HEK293 (cell line): ENCODE results near the gene ZC3H4.

Experiments
- CTCF ChIA-PET: fragments of 350-600 bp; formaldehyde crosslinking; extraction: SDS; loops from one replicate; lab custom pipeline; 2021; ENCODE audit warnings: antibody characterized with exemption; lab: Yijun Ruan, JAX
- POLR2A ChIA-PET: fragments of 300-600 bp; formaldehyde crosslinking; extraction: SDS; loops from one replicate; lab custom pipeline; 2020; ENCODE audit warnings: antibody characterized with exemption, inconsistent platforms; lab: Yijun Ruan, JAX
- H3K27ac ChIP-seq: fragments of 200-500 bp; sonication (Bioruptor generic); 2 replicates; pipeline ENCODE4 v1.5.1; 2014; ENCODE audit warnings: low read depth, low read length, control low read depth, inconsistent platforms; ENCODE audit errors: extremely low read depth
- H3K36me3 ChIP-seq, 2 experiments: fragments of 200-500 bp in 1 of 2; sonication (Bioruptor generic) in 1 of 2; 1 replicate in 1 of 2; 2 replicates in 1 of 2; pipeline ENCODE4 v1.5.1; 2014 to 2017; ENCODE audit warnings: inconsistent platforms in 2 of 2, low read length in 2 of 2; ENCODE audit not compliant: control insufficient read depth in 2 of 2, insufficient read depth in 1 of 2
- H3K4me1 ChIP-seq: fragments of 200-500 bp; sonication (Bioruptor generic); 2 replicates; pipeline ENCODE4 v1.5.1; 2014; ENCODE audit warnings: mild to moderate bottlenecking, low read length, inconsistent platforms; ENCODE audit not compliant: control insufficient read depth, insufficient read depth
- H3K4me3 ChIP-seq: 2 replicates; pipeline ENCODE4 v1.5.1; 2011; ENCODE audit warnings: low read depth, mild to moderate bottlenecking, control low read depth, low read length, moderate library complexity
- H3K9me3 ChIP-seq: fragments of 200-500 bp; sonication (Bioruptor generic); 2 replicates; pipeline ENCODE4 v1.5.1; 2014; ENCODE audit warnings: low read depth, low read length, inconsistent platforms; ENCODE audit not compliant: control insufficient read depth, insufficient read depth
- FEZF1 ChIP-seq: fragments of 450-650 bp; formaldehyde crosslinking; IDR thresholded peaks from 2 replicates; pipeline ENCODE4 v1.5.1; 2016; ENCODE audit warnings: missing biosample characterization, missing genetic modification characterization
- GLIS1 ChIP-seq: fragments of 450-650 bp; formaldehyde crosslinking; IDR thresholded peaks from 2 replicates; pipeline ENCODE4 v1.5.1; 2016; ENCODE audit warnings: missing biosample characterization, missing genetic modification characterization
- KLF1 ChIP-seq: fragments of 450-650 bp; formaldehyde crosslinking; IDR thresholded peaks from 2 replicates; pipeline ENCODE4 v1.5.1; 2016; ENCODE audit warnings: missing biosample characterization, missing genetic modification characterization
- KLF10 ChIP-seq: fragments of 450-650 bp; IDR thresholded peaks from 2 replicates; pipeline ENCODE4 v1.5.1; 2018; ENCODE audit warnings: missing biosample characterization, mild to moderate bottlenecking, missing genetic modification characterization
- KLF17 ChIP-seq: fragments of 450-650 bp; formaldehyde crosslinking; IDR thresholded peaks from 2 replicates; pipeline ENCODE4 v1.5.1; 2016; ENCODE audit warnings: missing biosample characterization, missing genetic modification characterization
- PRDM10 ChIP-seq: fragments of 450-650 bp; formaldehyde crosslinking; IDR thresholded peaks from 2 replicates; pipeline ENCODE4 v1.5.1; 2016; ENCODE audit warnings: missing biosample characterization, missing genetic modification characterization
- REPIN1 ChIP-seq: fragments of 450-650 bp; formaldehyde crosslinking; IDR thresholded peaks from 2 replicates; pipeline ENCODE4 v1.5.1; 2017; ENCODE audit warnings: missing biosample characterization, missing genetic modification characterization, low read depth
- SETDB1 ChIP-seq: IDR thresholded peaks from one replicate; pipeline ENCODE4 v1.6.1; 2017; ENCODE audit warnings: mild to moderate bottlenecking, low read length, moderate library complexity, mixed read lengths; ENCODE audit not compliant: insufficient read length
- ZBTB44 ChIP-seq: fragments of 450-650 bp; IDR thresholded peaks from 2 replicates; pipeline ENCODE4 v1.5.1; 2018; ENCODE audit warnings: missing biosample characterization, mild to moderate bottlenecking, missing genetic modification characterization
- ZIC2 ChIP-seq: fragments of 450-650 bp; formaldehyde crosslinking; IDR thresholded peaks from 2 replicates; pipeline ENCODE4 v1.5.1; 2016; ENCODE audit warnings: missing biosample characterization, missing genetic modification characterization
- ZNF10 ChIP-seq: fragments of 450-650 bp; formaldehyde crosslinking; IDR thresholded peaks from 2 replicates; pipeline ENCODE4 v1.5.1; 2017; ENCODE audit warnings: missing biosample characterization, missing genetic modification characterization
- ZNF112 ChIP-seq: fragments of 450-650 bp; formaldehyde crosslinking; IDR thresholded peaks from 2 replicates; pipeline ENCODE4 v1.5.0; 2017; ENCODE audit warnings: missing biosample characterization, missing genetic modification characterization
- ZNF155 ChIP-seq: fragments of 450-650 bp; formaldehyde crosslinking; IDR thresholded peaks from 2 replicates; pipeline ENCODE4 v1.5.1; 2016; ENCODE audit warnings: missing biosample characterization, missing genetic modification characterization
- ZNF169 ChIP-seq: fragments of 450-650 bp; formaldehyde crosslinking; IDR thresholded peaks from 2 replicates; pipeline ENCODE4 v1.5.1; 2016; ENCODE audit warnings: missing biosample characterization, missing genetic modification characterization
- ZNF292 ChIP-seq: fragments of 450-650 bp; formaldehyde crosslinking; IDR thresholded peaks from 2 replicates; pipeline ENCODE4 v1.5.1; 2016; ENCODE audit warnings: low read depth, missing biosample characterization, missing genetic modification characterization, borderline replicate concordance
- ZNF341 ChIP-seq: fragments of 450-650 bp; formaldehyde crosslinking; IDR thresholded peaks from 2 replicates; pipeline ENCODE4; 2016; ENCODE audit warnings: low read depth, missing biosample characterization, missing genetic modification characterization
- ZNF391 ChIP-seq: fragments of 450-650 bp; formaldehyde crosslinking; IDR thresholded peaks from 2 replicates; pipeline ENCODE4 v1.5.1; 2016; ENCODE audit warnings: low read depth, missing biosample characterization, missing genetic modification characterization, borderline replicate concordance
- ZNF404 ChIP-seq: fragments of 450-650 bp; formaldehyde crosslinking; IDR thresholded peaks from 2 replicates; pipeline ENCODE4 v1.5.1; 2017; ENCODE audit warnings: missing biosample characterization, missing genetic modification characterization
- ZNF426 ChIP-seq: fragments of 450-650 bp; formaldehyde crosslinking; IDR thresholded peaks from 2 replicates; pipeline ENCODE4 v1.5.1; 2017; ENCODE audit warnings: missing biosample characterization, missing genetic modification characterization, mild to moderate bottlenecking, inconsistent platforms, moderate library complexity
- ZNF514 ChIP-seq: fragments of 450-650 bp; formaldehyde crosslinking; IDR thresholded peaks from 2 replicates; pipeline ENCODE4 v1.5.1; 2016; ENCODE audit warnings: missing biosample characterization, missing genetic modification characterization
- ZNF610 ChIP-seq: fragments of 450-650 bp; formaldehyde crosslinking; IDR thresholded peaks from 2 replicates; pipeline ENCODE4 v1.5.1; 2016; ENCODE audit warnings: missing biosample characterization, missing genetic modification characterization, borderline replicate concordance
- ZNF639 ChIP-seq: fragments of 450-650 bp; formaldehyde crosslinking; IDR thresholded peaks from 2 replicates; pipeline ENCODE4 v1.5.1; 2016; ENCODE audit warnings: missing biosample characterization, missing genetic modification characterization
- ZNF747 ChIP-seq: fragments of 450-650 bp; formaldehyde crosslinking; IDR thresholded peaks from 2 replicates; pipeline ENCODE4 v1.5.1; 2016; ENCODE audit warnings: missing biosample characterization, missing genetic modification characterization

Gene ZC3H4

GRCh38 chr19:47096721-47097120 is 16.9 kb downstream of the ZC3H4 start:
- no peak overlapping the region for H3K4me3 ChIP-seq
- peaks cover 32 to 64% of the 10 kb centered on the region in 2 experiments for H3K36me3 ChIP-seq
- TF ChIP-seq ZNF426 (no peak), ZNF514 (tag by site-specific recombination) (no peak)
- no peak overlapping the region for H3K27ac ChIP-seq
- H3K4me1 ChIP-seq, result no peaks in the 10 kb centered on the region
- ChIA-PET CTCF (interaction anchor here (0.7 kb wide), 1 partner anchor 17 kb away, joined by 4 read pairs; no protein-coding TSS in a partner anchor), POLR2A (interaction anchor here (1.5 kb wide), 1 partner anchor 17 kb away, joined by 4 read pairs; no protein-coding TSS in a partner anchor)
- H3K9me3 ChIP-seq, result no peaks in the 10 kb centered on the region

GRCh38 chr19:47096100-47096704 is 17.4 kb downstream of the ZC3H4 start:
- H3K36me3 ChIP-seq, result peaks cover 36 to 66% of the 10 kb centered on the region in 2 experiments
- POLR2A ChIA-PET, result interaction anchor here (1.5 kb wide), 1 partner anchor 17 kb away, joined by 4 read pairs; no protein-coding TSS in a partner anchor
- no peak overlapping the region for H3K27ac ChIP-seq
- TF ChIP-seq ZNF341 (no peak), ZIC2 (peak; percentile 36; the same call in 1 of the 2 replicates), PRDM10 (tag by site-specific recombination) (no peak), KLF1 (tag by site-specific recombination) (peak; percentile 99), KLF17 (peak; percentile 29; the same call in 1 of the 2 replicates)
- TF ChIP-seq, all 188 proteins: peak for 3
- CTCF ChIA-PET, result interaction anchor here (0.7 to 1.4 kb wide), 3 partner anchors 17 to 19 kb away, joined by 3 to 5 read pairs (median 4); partner anchors contain the start of gene ZC3H4
- Histone ChIP-seq H3K4me3 (no peak overlapping the region), H3K9me3 (no peaks in the 10 kb centered on the region), H3K4me1 (no peaks in the 10 kb centered on the region)

GRCh38 chr19:47095476-47096099 is 18.0 kb downstream of the ZC3H4 start:
- POLR2A ChIA-PET, result no interaction called here
- H3K9me3 ChIP-seq, result no peaks in the 10 kb centered on the region
- H3K36me3 ChIP-seq, result peaks cover 37 to 72% of the 10 kb centered on the region in 2 experiments
- H3K4me1 ChIP-seq, result no peaks in the 10 kb centered on the region
- CTCF ChIA-PET, result interaction anchor here (0.6 to 1.4 kb wide), 3 partner anchors 18 to 139 kb away, joined by 3 to 5 read pairs (median 3); partner anchors contain the start of gene ZC3H4
- H3K27ac ChIP-seq, result no peak overlapping the region; the same call in 1 of the 2 replicates
- no peak overlapping the region for H3K4me3 ChIP-seq
- no peak for TF ChIP-seq ZNF169 (tag by site-specific recombination)
- no peak for TF ChIP-seq ZNF404
- TF ChIP-seq ZNF112 (tag by site-specific recombination), result no peak
- TF ChIP-seq KLF10 (tag by site-specific recombination), result no peak
- TF ChIP-seq ZNF747, result no peak
- TF ChIP-seq SETDB1, result no peak
- TF ChIP-seq ZNF292 (tag by site-specific recombination), result no peak
- no peak for TF ChIP-seq FEZF1 (tag by site-specific recombination)
- TF ChIP-seq ZNF639 (tag by site-specific recombination), result no peak
- TF ChIP-seq ZNF426, result no peak
- no peak for TF ChIP-seq ZNF155 (tag by site-specific recombination)
- TF ChIP-seq ZNF10, result no peak
- no peak for TF ChIP-seq ZNF610 (tag by site-specific recombination)
- TF ChIP-seq ZBTB44 (tag by site-specific recombination), result no peak
- no peak for TF ChIP-seq ZNF391 (tag by site-specific recombination)
- no peak for TF ChIP-seq REPIN1
- TF ChIP-seq GLIS1, result no peak
